ENCODE results near the gene ZC3H8.

DNA sequence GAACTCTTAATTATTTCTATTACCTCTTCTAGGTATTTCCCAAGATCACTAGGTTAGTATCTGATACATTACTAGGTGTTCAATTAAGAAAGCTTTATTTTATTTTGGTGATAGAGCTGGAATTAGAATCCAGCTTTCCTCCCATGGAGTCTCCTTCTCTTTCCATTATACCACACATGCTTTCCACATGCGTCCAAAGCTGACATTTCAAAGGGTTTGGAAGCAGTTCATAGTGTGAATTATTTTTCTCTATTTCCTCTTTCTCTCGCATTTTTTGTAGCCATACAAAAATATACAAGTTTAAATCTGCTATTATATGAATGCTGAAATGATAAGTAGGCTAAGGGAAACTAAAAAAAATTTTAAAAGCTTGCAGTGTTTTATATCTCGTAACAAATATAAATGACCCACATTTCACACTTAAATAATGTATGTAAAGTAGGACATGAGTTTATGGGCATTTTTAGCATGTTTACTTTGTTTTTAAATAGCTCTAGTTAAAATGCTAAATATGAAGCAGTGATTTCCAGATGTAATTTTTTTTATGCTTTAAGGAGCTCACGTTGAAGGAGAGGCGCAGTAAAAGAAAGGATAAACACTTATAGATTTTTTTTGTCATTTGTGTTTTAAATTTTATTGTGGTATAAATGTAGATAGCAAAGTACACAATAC is 40.7 kb upstream of the ZC3H8 start:
- TF ChIP-seq, protein P1, sequence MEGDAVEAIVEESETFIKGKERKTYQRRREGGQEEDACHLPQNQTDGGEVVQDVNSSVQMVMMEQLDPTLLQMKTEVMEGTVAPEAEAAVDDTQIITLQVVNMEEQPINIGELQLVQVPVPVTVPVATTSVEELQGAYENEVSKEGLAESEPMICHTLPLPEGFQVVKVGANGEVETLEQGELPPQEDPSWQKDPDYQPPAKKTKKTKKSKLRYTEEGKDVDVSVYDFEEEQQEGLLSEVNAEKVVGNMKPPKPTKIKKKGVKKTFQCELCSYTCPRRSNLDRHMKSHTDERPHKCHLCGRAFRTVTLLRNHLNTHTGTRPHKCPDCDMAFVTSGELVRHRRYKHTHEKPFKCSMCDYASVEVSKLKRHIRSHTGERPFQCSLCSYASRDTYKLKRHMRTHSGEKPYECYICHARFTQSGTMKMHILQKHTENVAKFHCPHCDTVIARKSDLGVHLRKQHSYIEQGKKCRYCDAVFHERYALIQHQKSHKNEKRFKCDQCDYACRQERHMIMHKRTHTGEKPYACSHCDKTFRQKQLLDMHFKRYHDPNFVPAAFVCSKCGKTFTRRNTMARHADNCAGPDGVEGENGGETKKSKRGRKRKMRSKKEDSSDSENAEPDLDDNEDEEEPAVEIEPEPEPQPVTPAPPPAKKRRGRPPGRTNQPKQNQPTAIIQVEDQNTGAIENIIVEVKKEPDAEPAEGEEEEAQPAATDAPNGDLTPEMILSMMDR (IDR thresholded peaks at IDR 0.05; ENCODE audit: insufficient read depth, low read depth, low read length): no peak
- no peak for TF ChIP-seq EZH2 (IDR thresholded peaks at IDR 0.05; ENCODE audit: insufficient read depth, low read length)

Data from astrocyte (in vitro differentiated cells and primary cell).